ENCODE data around the gene NPAS3.
A peak's percentile ranks its signal among the peaks of the same experiment; 100 is the strongest.

The NPAS3 gene

DNA sequence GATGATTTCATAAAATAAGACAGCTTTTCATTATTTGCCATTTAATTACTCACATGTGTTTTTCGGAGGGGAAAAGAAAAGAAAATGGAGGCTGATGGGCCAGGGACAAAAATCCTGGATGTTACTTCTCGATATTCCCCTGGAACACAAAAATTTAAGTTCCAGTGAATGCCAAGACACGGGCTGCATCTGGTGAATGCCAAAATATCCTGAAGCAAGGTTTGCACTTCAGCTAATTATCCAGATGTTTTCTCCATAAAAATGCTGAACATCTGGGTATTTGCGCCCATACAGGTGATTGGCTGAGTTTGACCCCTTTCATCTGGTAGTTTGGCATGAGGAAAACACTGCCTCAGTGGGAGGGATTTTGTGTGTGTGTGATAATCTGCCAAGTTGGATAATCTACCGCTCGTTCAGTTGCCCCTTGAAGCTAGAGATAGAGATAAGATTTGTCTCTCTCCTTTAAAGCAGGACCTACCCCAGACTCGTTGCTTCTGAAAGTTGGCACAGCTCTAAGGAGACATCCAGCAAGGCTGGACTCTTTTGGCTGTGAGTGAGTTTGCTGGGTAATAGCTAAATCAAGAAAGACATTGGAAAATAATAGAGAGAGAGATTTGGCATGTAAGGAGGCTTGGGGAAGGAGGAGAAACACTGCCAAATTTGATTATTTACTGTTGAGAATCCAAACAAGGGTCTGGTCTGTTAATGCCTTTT lies 622.2 kb downstream of the NPAS3 start:
- no peak for TF ChIP-seq CTCF (IDR thresholded peaks at IDR 0.05; ENCODE audit: insufficient read depth, low read depth, low read length, missing control alignments)
- DNase-seq (ENCODE audit: low read depth): no peak

GRCh38 chr14:33561488-33562175 lies 623.0 kb downstream of the NPAS3 start:
- TF ChIP-seq CTCF (IDR thresholded peaks at IDR 0.05; ENCODE audit: insufficient read depth, low read depth, low read length, missing control alignments): no peak

More for the DNA sequence above, 622.2 kb downstream of the NPAS3 start:
- H3K4me3 ChIP-seq (ENCODE audit: low read length): no peak overlapping the region

GRCh38 chr14:33563191-33563900 lies 624.7 kb downstream of the NPAS3 start:
- no peak overlapping the region for H3K4me3 ChIP-seq (ENCODE audit: low read length)
- peak; percentile 61 for DNase-seq (ENCODE audit: low read depth)
- no peak for TF ChIP-seq CTCF (IDR thresholded peaks at IDR 0.05; ENCODE audit: insufficient read depth, low read depth, low read length, missing control alignments)

More at GRCh38 chr14:33561488-33562175, 623.0 kb downstream of the NPAS3 start:
- peak; percentile 32 for DNase-seq (ENCODE audit: low read depth)
- H3K4me3 ChIP-seq (ENCODE audit: low read length): no peak overlapping the region

GRCh38 chr14:33563901-33564197 lies 625.2 kb downstream of the NPAS3 start:
- no peak overlapping the region for H3K4me3 ChIP-seq (ENCODE audit: low read length)
- DNase-seq (ENCODE audit: low read depth): no peak
- no peak for TF ChIP-seq CTCF (IDR thresholded peaks at IDR 0.05; ENCODE audit: insufficient read depth, low read depth, low read length, missing control alignments)

DNA sequence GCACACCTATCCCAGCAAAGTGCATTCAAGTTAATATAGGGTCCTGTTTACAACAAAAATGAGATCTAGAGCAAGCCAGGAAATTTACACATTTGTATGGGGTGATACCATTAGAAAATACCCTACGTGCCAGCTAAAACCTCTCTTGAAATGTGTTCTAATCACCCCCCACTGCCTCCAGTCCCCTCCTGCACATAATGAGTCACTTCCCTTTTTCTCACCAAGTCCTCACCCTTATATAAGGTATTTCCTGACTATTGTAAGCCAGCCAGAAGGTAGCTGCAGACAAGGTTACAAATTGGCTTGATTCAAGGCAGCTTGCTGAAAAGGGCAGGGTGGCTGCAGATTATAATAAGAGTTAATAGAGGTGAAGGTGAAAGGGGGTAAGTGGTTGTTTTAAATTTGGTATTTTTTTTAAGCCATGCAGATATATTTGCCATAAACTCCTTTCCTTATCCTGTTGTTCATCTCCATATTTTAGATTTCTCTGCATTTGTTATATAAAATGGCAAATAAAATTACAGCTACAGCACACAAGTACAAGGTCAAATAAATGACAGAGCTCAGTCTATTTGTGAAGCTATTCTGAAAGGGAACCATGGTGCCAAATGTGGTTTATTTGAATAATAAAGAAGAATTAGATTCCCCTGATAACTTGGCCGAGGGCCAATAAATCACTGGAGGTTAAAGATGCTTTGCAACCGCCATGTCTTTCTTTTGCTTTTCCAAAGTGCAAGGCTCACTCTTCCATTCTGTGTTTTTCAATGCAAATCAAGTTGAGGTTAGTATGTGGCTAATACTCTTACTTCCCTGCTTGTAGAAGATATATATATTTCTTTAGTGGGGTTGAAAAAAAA lies 626.3 kb downstream of the NPAS3 start:
- no peak for TF ChIP-seq CTCF (IDR thresholded peaks at IDR 0.05; ENCODE audit: insufficient read depth, low read depth, low read length, missing control alignments)
- no peak overlapping the region for H3K4me3 ChIP-seq (ENCODE audit: low read length)
- peak; percentile 92 for DNase-seq (ENCODE audit: low read depth)

- TF ChIP-seq CTCF (IDR thresholded peaks at IDR 0.05; ENCODE audit: insufficient read depth, low read depth, low read length, missing control alignments): no peak
- DNase-seq (ENCODE audit: low read depth): no peak
- no peak overlapping the region for H3K4me3 ChIP-seq (ENCODE audit: low read length)
Measured at GRCh38 chr14:33566082-33566481, 627.4 kb downstream of the NPAS3 start.

Data from epithelial cell of esophagus (primary cell).